ENCODE data around the gene NUP214. TPM values are rescaled to one million over a fixed set of nuclear protein-coding genes. Genes with fewer than 3 reads are reported as not detected.

NUP214 gene
- 27.4 TPM for total RNA-seq

- peak; percentile 99 for DNase-seq
Measured at GRCh38 chr9:131125288-131126058, at the start of gene NUP214. Gene NUP214 (plus strand): TSS chr9:131125586. CDS start chr9:131125705, 119 bp downstream.

GRCh38 chr9:131076347-131077195, 48.8 kb upstream of the NUP214 start:
- DNase-seq: no peak

DNA sequence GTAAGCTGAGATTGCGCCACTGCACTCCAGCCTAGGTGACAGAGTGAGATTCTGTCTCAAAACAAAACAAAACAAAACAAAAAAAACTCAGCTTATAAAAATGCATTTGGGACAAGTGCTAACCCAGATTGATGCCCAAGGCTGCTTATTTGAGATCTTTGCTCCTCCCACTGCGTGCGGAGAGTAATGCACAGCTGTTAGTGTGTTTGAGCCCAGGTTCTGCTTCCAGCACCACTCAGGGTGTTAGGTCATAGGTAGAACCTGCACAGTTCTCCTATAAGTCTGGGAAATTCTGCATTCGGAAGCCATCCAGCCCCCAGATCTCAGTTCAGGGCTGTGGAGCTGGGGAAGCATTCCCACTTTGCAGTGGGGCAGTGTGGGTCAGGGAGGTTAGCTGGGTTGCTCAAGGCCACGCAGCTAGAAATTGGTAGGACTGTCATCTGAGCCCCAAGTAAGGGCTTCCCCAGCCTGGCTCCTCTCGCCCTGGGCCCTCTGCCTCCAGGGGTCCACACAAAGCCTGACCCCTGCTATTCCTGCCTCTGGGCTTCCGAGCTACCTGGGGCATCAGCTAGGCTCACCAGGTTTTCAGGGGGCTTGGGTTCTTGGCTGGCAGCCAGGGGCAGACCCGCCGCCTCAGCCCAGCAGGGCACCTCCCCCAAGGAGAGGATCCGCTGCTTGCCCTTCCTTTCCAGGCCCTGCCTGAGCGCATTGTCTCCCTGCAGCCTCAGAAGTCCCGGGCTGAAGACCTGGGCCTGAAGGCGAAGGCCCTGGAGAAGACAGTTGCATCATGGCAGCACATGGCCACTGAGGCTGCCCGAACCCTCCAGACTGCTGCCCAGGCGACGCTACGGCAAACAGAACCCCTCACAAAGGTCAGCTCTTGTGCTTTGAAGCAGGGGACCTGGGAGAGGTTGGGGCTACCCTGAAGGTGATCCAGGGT, 46.7 kb upstream of the NUP214 start:
- DNase-seq: no peak

GRCh38 chr9:131080589-131080988, 44.8 kb upstream of the NUP214 start:
- no peak for DNase-seq

GRCh38 chr9:131081868-131082267, 43.5 kb upstream of the NUP214 start:
- DNase-seq: no peak

DNA sequence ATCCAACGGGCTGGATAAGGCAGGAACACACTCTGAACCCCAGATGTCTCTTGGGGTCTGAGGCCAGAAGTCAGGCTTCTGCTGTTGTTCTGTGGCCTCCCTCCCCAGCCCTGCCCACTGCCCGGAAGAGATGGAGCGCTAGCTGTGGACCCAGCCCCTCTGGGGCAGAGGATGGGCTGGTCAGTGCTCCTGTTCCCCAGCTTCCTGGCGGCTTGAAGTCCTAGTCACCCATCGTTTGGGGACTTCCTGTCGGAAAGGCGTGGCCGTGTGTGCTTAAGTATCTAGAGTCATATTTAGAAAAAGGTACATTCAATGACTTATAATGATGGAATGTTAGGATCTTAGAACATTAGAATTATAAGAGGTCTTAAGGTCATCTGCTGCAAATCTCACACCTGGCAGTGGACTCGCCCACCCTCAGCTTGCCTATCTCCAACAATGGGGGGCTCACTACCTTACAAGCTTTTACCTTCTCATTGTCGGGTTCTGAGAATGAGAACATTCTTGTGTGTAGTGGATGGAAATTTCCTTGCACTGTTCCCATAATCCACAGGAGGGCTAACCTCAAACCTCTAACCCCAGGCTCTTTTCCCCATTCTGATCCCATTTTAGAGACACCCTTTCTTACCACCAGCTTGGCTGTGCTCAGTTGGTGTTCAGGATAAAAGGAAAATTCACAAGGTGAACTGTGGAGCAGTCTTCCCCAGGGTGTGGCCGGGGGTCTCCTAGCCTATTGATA, 42.4 kb upstream of the NUP214 start:
- no peak for DNase-seq

DNA sequence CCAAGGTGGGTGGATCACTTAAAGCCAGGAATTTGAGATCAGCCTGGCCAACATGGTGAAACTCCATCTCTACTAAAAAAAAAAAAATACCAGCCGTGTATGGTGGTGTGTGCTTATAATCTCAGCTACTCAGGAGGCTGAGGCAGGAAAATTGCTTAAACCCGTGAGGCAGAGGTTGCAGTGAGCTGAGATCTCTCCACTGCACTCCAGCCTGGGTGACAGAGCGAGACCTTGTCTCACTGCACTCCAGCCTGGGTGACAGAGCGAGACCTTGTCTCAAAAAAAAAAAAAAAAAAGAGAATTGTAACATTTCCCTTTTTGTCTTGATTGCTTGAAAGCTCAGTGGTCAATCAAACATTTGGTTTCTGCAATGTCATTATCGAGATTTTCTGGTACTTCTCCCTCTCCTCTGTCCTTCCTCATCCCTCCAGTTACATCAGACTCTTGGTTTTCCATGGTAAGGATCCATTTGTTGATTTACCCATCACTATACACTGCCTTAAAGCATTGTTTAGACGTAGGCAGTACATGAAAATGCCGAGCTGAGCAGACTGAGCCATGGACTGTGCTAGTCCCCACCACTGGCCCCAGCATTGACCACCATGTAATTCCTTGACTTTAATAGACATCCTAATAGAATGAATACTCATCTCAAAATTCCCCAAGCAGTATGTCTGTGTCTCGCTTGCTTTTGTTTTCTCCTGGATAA, 40.6 kb upstream of the NUP214 start:
- DNase-seq: no peak

GRCh38 chr9:131085370-131086122, 39.8 kb upstream of the NUP214 start:
- DNase-seq: no peak

DNA sequence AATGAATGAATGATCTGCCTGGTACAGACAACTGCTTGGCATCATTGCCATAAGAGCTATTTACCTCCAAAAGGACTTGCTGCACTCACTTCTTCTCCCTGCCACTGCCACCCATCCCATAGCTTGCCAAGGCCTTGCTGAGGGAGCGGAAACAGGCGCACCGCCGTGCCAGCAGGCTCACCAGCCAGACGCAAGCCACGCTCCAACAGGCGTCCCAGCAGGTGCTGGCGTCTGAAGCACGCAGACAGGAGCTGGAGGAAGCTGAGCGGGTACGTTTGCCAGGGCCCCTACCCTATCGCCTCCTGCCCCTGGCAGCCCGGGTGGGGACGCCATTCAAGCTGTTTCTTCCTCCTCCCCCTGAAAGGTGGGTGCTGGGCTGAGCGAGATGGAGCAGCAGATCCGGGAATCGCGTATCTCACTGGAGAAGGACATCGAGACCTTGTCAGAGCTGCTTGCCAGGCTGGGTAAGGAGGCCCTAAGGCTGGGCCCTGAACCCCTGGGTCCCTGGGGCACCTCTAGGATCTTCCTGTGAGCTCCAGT, 38.0 kb upstream of the NUP214 start:
- DNase-seq: no peak

- DNase-seq: no peak
Measured at GRCh38 chr9:131090025-131090787, 35.2 kb upstream of the NUP214 start.

DNA sequence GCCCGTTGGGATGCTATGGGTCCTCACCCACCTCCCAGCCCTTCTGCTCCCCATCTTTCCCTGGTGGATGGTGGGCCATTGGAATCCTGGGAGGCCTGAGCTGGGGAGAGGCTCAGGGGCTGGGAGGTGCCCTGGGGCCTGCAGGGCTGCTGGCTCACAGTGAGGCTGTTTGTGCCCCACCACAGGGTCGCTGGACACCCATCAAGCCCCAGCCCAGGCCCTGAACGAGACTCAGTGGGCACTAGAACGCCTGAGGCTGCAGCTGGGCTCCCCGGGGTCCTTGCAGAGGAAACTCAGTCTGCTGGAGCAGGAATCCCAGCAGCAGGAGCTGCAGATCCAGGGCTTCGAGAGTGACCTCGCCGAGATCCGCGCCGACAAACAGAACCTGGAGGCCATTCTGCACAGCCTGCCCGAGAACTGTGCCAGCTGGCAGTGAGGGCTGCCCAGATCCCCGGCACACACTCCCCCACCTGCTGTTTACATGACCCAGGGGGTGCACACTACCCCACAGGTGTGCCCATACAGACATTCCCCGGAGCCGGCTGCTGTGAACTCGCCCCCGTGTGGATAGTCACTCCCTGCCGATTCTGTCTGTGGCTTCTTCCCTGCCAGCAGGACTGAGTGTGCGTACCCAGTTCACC, 33.9 kb upstream of the NUP214 start:
- DNase-seq: no peak

DNA sequence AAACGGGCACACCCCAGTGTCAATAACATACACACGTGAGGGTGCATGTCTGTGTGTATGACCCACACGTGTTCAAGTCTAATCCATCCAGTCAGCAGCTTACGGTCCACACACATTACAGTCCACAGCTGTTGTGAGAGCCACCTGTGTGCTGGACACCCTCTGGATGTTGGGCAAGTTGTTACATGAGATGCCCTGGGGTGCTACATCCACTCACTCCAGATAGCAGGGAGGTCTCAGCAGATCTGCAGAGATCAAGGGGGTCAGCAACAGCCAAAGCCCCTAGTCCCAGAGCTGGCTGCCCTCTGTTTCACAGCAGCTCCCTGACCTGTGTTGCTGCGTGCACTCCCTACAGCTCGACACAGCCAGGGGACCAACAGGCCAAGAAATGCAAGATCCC, 33.4 kb upstream of the NUP214 start:
- DNase-seq: no peak

- DNase-seq: no peak
Measured at GRCh38 chr9:131092548-131093440, 32.6 kb upstream of the NUP214 start.

GRCh38 chr9:131094015-131094414, 31.4 kb upstream of the NUP214 start:
- DNase-seq: no peak

GRCh38 chr9:131094622-131095021, 30.8 kb upstream of the NUP214 start:
- DNase-seq: peak; percentile 77

DNA sequence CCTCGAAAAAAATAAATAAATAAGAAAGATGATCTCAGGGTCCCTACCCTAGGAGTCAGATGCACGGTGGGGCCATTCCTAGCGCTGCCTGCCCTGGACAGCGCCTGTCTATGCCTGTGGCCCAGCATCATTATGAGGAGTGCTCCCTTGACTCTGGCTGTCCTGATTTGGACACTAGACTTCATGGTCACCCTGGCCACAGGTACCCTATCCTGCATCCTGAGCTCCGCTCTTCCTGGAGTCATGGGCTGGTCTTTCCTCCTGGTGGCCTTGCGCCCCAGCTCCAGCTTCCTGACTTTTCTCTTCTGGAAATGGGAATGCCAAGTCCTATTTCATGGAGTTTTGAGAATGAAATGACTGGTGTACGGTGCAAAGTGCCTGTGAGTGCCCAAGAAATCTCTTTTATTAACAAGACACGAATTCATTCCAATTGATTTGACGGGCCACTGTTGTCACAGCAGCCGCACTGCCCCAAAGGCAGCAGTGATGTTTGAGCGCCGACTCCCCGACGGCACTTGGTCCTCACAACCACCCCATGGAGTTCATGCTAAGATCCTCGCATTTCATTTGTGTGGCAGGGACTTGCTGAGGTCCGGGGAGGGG, 29.6 kb upstream of the NUP214 start:
- DNase-seq: no peak

Measured in tongue (tissue), 2 donors.